AG04450 (cell line): ENCODE results near the gene KCNAB2. TPM values are rescaled to one million over a fixed set of nuclear protein-coding genes. Genes with fewer than 3 reads are reported as not detected.

Source experiments
- CTCF ChIA-PET: fragments of 300-600, 350-600 bp; formaldehyde crosslinking; extraction: SDS; loops from one replicate; lab custom pipeline; 2022; ENCODE audit warnings: antibody characterized with exemption, inconsistent platforms; lab: Charles Lee
- POLR2A ChIA-PET: fragments of 350-600 bp; formaldehyde crosslinking; extraction: SDS; loops from one replicate; lab custom pipeline; 2021; ENCODE audit warnings: antibody characterized with exemption, inconsistent platforms; lab: Yijun Ruan, JAX
- DNase-seq: peaks from one replicate; pipeline ENCODE4 v3.0.0-alpha.2; 2011; ENCODE audit warnings: low read depth, low spot score
- H3K27ac ChIP-seq: one replicate; pipeline ENCODE4 v1.5.1; 2012; ENCODE audit warnings: low read depth, low read length, control low read depth
- H3K27me3 ChIP-seq: one replicate; pipeline ENCODE4 v1.6.0; 2012; ENCODE audit warnings: low read length; ENCODE audit not compliant: control insufficient read depth, insufficient read depth
- H3K4me3 ChIP-seq: 2 replicates; pipeline ENCODE4 v1.5.1; 2011; ENCODE audit warnings: mild to moderate bottlenecking, low read depth, low read length, control low read depth
- H3K9me3 ChIP-seq: 2 replicates; pipeline ENCODE4 v1.5.1; 2012; ENCODE audit warnings: low read length; ENCODE audit not compliant: control insufficient read depth, insufficient read depth
- CTCF ChIP-seq: IDR thresholded peaks from 2 replicates; pipeline ENCODE4 v1.5.1; 2011; ENCODE audit warnings: low read depth, low read length, control low read depth, inconsistent platforms
- polyA plus RNA-seq: library from polyadenylated mRNA; depleted of rRNA; stranded (reverse); fragments of >200 nt; gene quantifications from 2 replicates; pipeline ENCODE4 v1.2.3, GENCODE V29; 2011

The KCNAB2 gene
- polyA plus RNA-seq, 1 experiment: 3.1 TPM

DNA sequence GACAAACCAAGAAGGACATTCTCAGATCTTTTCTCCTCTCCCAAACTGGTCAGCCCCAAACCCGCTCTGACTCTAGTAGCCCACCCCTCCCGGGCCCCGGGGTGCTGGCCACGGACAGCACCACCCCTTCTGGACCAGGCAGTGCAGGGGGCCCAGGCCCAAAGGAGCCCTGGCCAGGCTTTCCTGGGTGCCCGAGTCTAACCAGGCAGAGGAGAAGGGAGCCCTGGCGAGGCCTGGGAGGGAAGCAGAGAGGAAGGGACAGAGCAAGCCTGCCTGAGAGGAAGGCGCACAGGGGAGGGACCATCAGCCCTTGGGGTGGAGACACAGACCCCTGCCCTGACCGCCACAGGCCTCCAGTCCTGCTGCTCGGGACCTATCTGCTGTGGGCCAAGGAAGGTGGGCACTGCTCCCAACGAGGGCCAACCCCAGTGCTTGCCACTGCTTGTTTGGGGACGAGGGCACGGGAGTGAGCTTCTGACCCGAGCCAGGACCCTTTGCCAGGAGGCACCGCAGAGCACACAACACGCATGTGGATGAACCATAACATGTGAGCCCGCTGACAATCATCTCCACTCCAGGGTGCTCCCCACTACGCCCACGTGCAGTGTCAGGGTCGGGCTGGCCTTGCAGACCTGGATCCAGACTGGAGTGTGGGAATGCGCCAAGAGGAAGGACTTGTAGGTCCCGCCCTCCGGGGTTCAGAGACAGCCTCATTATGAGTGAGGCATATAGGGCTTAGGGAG, 57.6 kb downstream of the KCNAB2 start:
- CTCF ChIA-PET: no interaction called here
- Histone ChIP-seq H3K9me3 (no peaks in the 10 kb centered on the region; the same call in 1 of the 2 replicates), H3K27me3 (peaks cover 9% of the 10 kb centered on the region), H3K4me3 (no peak overlapping the region), H3K27ac (no peak overlapping the region)
- no peak for TF ChIP-seq CTCF
- POLR2A ChIA-PET: no interaction called here
- DNase-seq: no peak

GRCh38 chr1:6103854-6104530, 58.3 kb downstream of the KCNAB2 start:
- ChIA-PET POLR2A (no interaction called here), CTCF (no interaction called here)
- no peak for DNase-seq

GRCh38 chr1:6104631-6105030, 58.9 kb downstream of the KCNAB2 start:
- H3K27ac ChIP-seq: no peak overlapping the region
- TF ChIP-seq CTCF: no peak
- no peak overlapping the region for H3K4me3 ChIP-seq
- H3K9me3 ChIP-seq: no peaks in the 10 kb centered on the region; the same call in 1 of the 2 replicates
- CTCF ChIA-PET: no interaction called here
- POLR2A ChIA-PET: no interaction called here
- no peak for DNase-seq
- H3K27me3 ChIP-seq: peaks cover 9% of the 10 kb centered on the region

More at GRCh38 chr1:6103854-6104530, 58.3 kb downstream of the KCNAB2 start:
- no peak overlapping the region for H3K27ac ChIP-seq
- H3K4me3 ChIP-seq: no peak overlapping the region
- TF ChIP-seq CTCF: no peak
- H3K27me3 ChIP-seq: peaks cover 9% of the 10 kb centered on the region
- no peaks in the 10 kb centered on the region; the same call in 1 of the 2 replicates for H3K9me3 ChIP-seq

DNA sequence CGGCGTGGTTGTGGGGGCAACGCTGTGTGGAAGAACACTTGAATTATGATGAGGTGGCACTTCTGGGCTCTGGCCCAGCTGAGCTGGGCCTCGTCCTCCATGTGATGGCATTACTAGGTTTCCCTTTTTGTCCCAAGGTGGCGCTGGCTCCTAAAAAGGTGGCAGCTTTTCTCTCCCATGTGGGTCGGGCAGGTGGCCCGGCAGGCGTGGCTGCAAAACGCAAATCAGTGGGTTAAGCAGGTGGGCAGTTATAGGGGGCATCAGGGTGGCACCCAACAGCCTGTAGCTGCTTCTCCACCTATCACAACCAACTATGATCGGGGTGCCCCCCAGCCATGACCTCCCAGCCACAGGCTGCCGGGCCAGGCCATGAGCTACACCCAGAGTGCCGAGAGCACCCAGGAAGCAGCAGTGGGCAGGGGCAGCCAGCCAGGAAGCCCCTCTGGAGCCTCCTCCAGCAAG, 59.6 kb downstream of the KCNAB2 start:
- Histone ChIP-seq H3K27me3 (peaks cover 9% of the 10 kb centered on the region), H3K27ac (no peak overlapping the region), H3K4me3 (no peak overlapping the region), H3K9me3 (no peaks in the 10 kb centered on the region; the same call in 1 of the 2 replicates)
- ChIA-PET POLR2A (no interaction called here), CTCF (no interaction called here)
- no peak for TF ChIP-seq CTCF
- DNase-seq: no peak

DNA sequence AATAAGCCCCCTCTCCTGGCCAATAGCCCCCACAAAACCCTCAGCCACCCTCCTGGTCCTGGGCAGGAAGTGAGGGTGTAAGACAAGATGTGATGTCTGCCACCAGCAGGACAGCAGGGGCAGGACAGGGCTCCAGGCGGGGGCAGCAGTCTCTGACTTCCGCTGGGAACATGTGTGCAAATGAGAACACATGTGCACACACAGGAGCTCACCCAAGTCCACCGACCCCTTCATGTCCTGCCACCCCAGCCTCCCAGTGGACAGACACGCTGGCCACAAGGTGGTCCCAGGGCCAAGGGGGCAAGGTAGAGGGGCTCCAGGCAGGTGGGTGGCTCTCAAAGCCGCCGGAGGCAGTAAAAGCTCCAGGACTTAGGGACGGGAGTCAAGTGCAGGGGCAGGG, 60.1 kb downstream of the KCNAB2 start:
- peaks cover 9% of the 10 kb centered on the region for H3K27me3 ChIP-seq
- DNase-seq: no peak
- CTCF ChIA-PET: no interaction called here
- POLR2A ChIA-PET: no interaction called here
- H3K9me3 ChIP-seq: no peaks in the 10 kb centered on the region; the same call in 1 of the 2 replicates
- H3K27ac ChIP-seq: no peak overlapping the region
- no peak for TF ChIP-seq CTCF
- no peak overlapping the region for H3K4me3 ChIP-seq
